ENCODE results near the gene ZSWIM7.

Gene ZSWIM7

DNA sequence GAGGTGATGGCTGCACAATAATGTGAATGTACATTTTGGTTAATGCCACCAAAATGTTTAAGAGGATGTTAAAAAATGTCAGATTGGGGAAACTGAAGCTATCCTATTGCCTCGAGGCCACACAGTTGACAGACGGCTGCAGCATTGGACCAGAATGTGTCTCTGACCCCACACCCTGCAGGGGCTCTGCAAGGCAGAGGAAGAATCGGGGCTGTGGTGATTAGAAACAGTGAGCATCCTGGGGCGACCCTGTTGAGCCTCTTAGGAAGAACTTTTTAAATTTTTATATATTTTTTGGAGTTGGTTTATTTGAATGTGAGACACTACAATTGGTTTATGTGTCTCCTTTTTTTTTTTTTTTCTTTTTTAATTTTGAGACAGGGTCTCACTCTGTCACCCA lies 69.6 kb downstream of the ZSWIM7 start:
- Histone ChIP-seq H2AFZ (ENCODE audit: low read length) (no peak overlapping the region), H3K9me3 (replicated peaks; ENCODE audit: insufficient read depth, low read length) (no peaks in the 10 kb centered on the region), H4K20me1 (ENCODE audit: insufficient read depth, low read length) (no peaks in the 10 kb centered on the region), H3K4me2 (ENCODE audit: low read depth, low read length) (no peak overlapping the region), H3K9ac (ENCODE audit: low read length) (no peak overlapping the region), H3K27ac (ENCODE audit: low read length) (no peak overlapping the region), H3K4me3 (ENCODE audit: low read length) (no peak overlapping the region), H3K27me3 (replicated peaks; ENCODE audit: insufficient read depth, low read length) (no peaks in the 10 kb centered on the region), H3K79me2 (ENCODE audit: low read length) (no peaks in the 10 kb centered on the region), H3K36me3 (replicated peaks; ENCODE audit: insufficient read depth, low read length) (no peaks in the 10 kb centered on the region), H3F3A (ENCODE audit: insufficient read depth, low read length) (no peaks in the 10 kb centered on the region), H3K4me1 (ENCODE audit: low read length) (no peaks in the 10 kb centered on the region), H3K9me2 (replicated peaks; ENCODE audit: insufficient read depth, low read length) (no peaks in the 10 kb centered on the region)
- TF ChIP-seq EZH2 (optimal IDR thresholded peaks at IDR 0.05; ENCODE audit: low read depth, low read length) (no peak), EZH2phosphoT487 (IDR thresholded peaks at IDR 0.05; ENCODE audit: low read length) (no peak)
- TF ChIP-seq, protein P1, sequence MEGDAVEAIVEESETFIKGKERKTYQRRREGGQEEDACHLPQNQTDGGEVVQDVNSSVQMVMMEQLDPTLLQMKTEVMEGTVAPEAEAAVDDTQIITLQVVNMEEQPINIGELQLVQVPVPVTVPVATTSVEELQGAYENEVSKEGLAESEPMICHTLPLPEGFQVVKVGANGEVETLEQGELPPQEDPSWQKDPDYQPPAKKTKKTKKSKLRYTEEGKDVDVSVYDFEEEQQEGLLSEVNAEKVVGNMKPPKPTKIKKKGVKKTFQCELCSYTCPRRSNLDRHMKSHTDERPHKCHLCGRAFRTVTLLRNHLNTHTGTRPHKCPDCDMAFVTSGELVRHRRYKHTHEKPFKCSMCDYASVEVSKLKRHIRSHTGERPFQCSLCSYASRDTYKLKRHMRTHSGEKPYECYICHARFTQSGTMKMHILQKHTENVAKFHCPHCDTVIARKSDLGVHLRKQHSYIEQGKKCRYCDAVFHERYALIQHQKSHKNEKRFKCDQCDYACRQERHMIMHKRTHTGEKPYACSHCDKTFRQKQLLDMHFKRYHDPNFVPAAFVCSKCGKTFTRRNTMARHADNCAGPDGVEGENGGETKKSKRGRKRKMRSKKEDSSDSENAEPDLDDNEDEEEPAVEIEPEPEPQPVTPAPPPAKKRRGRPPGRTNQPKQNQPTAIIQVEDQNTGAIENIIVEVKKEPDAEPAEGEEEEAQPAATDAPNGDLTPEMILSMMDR (IDR thresholded peaks at IDR 0.05; ENCODE audit: low read length): no peak
- no peak for DNase-seq

DNA sequence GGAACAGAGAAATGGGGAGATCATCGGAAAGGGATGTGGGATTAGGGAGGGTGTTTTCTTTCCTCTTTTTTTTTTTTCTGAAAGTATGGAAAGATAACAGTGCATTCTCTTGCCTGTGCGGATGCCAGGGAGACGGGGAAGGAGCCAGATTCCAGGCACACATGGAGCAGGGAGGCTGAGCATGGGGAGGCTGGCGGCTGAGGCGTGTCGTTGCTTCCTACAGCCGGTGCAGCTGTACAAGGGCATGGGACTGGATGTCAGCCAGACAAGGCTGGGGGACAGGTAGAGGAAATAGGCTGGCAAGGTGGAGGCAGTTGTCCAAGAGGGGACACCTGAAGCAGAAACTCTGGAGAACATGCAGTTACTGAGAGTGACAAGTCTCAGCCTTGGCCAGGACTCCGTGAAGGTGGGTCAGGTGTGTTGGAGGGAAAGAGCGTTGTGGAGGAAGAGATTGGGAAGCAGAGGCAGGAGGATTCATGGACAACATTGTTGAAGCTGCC lies 71.2 kb downstream of the ZSWIM7 start:
- Histone ChIP-seq H3K36me3 (replicated peaks; ENCODE audit: insufficient read depth, low read length) (no peaks in the 10 kb centered on the region), H3K9me2 (replicated peaks; ENCODE audit: insufficient read depth, low read length) (no peaks in the 10 kb centered on the region), H3K79me2 (ENCODE audit: low read length) (no peaks in the 10 kb centered on the region), H3K4me3 (ENCODE audit: low read length) (no peak overlapping the region), H3K9ac (ENCODE audit: low read length) (no peak overlapping the region), H3K27ac (ENCODE audit: low read length) (no peak overlapping the region), H2AFZ (ENCODE audit: low read length) (no peak overlapping the region), H3K9me3 (replicated peaks; ENCODE audit: insufficient read depth, low read length) (no peaks in the 10 kb centered on the region), H3K4me1 (ENCODE audit: low read length) (no peaks in the 10 kb centered on the region), H3F3A (ENCODE audit: insufficient read depth, low read length) (no peaks in the 10 kb centered on the region), H4K20me1 (ENCODE audit: insufficient read depth, low read length) (no peaks in the 10 kb centered on the region), H3K27me3 (replicated peaks; ENCODE audit: insufficient read depth, low read length) (no peaks in the 10 kb centered on the region), H3K4me2 (ENCODE audit: low read depth, low read length) (no peak overlapping the region)
- no peak for TF ChIP-seq EZH2 (optimal IDR thresholded peaks at IDR 0.05; ENCODE audit: low read depth, low read length)
- TF ChIP-seq, protein P1 (IDR thresholded peaks at IDR 0.05; ENCODE audit: low read length): no peak
- no peak for TF ChIP-seq EZH2phosphoT487 (IDR thresholded peaks at IDR 0.05; ENCODE audit: low read length)
- DNase-seq: no peak

All from MM.1S (cell line).